Mesenchymal stem cell (in vitro differentiated cells and primary cell): ENCODE measurements around the gene MED23.

Experiments used
- DNase-seq: peaks from one replicate; pipeline ENCODE4 v3.0.0-alpha.2; 2013
- H2AFZ ChIP-seq: one replicate; pipeline ENCODE4 v1.6.1; 2013; ENCODE audit warnings: low read depth, mild to moderate bottlenecking, control low read depth, inconsistent platforms, low read length, moderate library complexity
- H2AK5ac ChIP-seq: 2 replicates; pipeline ENCODE4 v1.6.1; 2013; ENCODE audit warnings: low read length, moderate library complexity, mild to moderate bottlenecking, inconsistent platforms; ENCODE audit not compliant: severe bottlenecking
- H2BK120ac ChIP-seq: one replicate; pipeline ENCODE4 v1.6.1; 2013; ENCODE audit warnings: low read depth, mild to moderate bottlenecking, inconsistent platforms, low read length, moderate library complexity
- H2BK12ac ChIP-seq, 2 experiments: one replicate each; pipeline ENCODE4 v1.6.1; 2013; ENCODE audit warnings: inconsistent platforms in 2 of 2, low read length in 2 of 2, mild to moderate bottlenecking in 2 of 2, moderate library complexity in 2 of 2, control low read depth in 1 of 2
- H2BK15ac ChIP-seq: one replicate; pipeline ENCODE4 v1.6.1; 2013; ENCODE audit warnings: mild to moderate bottlenecking, low read depth, inconsistent platforms; ENCODE audit not compliant: poor library complexity, severe bottlenecking
- H2BK5ac ChIP-seq: 2 replicates; pipeline ENCODE4 v1.6.1; 2013; ENCODE audit warnings: low read depth, mild to moderate bottlenecking, low read length, control low read depth, inconsistent platforms; ENCODE audit not compliant: poor library complexity, severe bottlenecking
- H3K14ac ChIP-seq, 2 experiments: one replicate each; pipeline ENCODE4 v1.6.1; 2013; ENCODE audit warnings: inconsistent platforms in 2 of 2, low read length in 2 of 2, control low read depth in 1 of 2, mild to moderate bottlenecking in 1 of 2, moderate library complexity in 1 of 2
- H3K18ac ChIP-seq, 2 experiments: one replicate each; pipeline ENCODE4 v1.6.1; 2013; ENCODE audit warnings: inconsistent platforms in 2 of 2, low read length in 2 of 2, control low read depth in 1 of 2, low read depth in 1 of 2, mild to moderate bottlenecking in 1 of 2
- H3K23ac ChIP-seq, 2 experiments: one replicate each; pipeline ENCODE4 v1.6.1; 2013; ENCODE audit warnings: inconsistent platforms in 2 of 2, low read length in 2 of 2, mild to moderate bottlenecking in 2 of 2, moderate library complexity in 2 of 2, control low read depth in 1 of 2
- H3K27ac ChIP-seq: 2 replicates; pipeline ENCODE4 v1.5.1; 2013; ENCODE audit warnings: mild to moderate bottlenecking, moderate library complexity, low read length, control low read depth, inconsistent platforms; ENCODE audit not compliant: poor library complexity, severe bottlenecking
- H3K27me3 ChIP-seq, 2 experiments: 2 replicates each; pipeline versions ENCODE4 v1.6.1 to v1.7.0; 2013; ENCODE audit warnings: low read length in 2 of 2, mild to moderate bottlenecking in 2 of 2, moderate library complexity in 2 of 2, control low read depth in 1 of 2, inconsistent platforms in 1 of 2; ENCODE audit not compliant: control insufficient read depth in 1 of 2, insufficient read depth in 1 of 2
- H3K36me3 ChIP-seq, 2 experiments: 2 replicates each; pipeline versions ENCODE4 v1.6.1 to v1.7.0; 2013; ENCODE audit warnings: low read length in 2 of 2, control low read depth in 1 of 2, inconsistent platforms in 1 of 2, low read depth in 1 of 2, mild to moderate bottlenecking in 1 of 2; ENCODE audit not compliant: insufficient read depth in 2 of 2, control insufficient read depth in 1 of 2
- H3K4ac ChIP-seq, 2 experiments: one replicate each; pipeline ENCODE4 v1.6.1; 2013; ENCODE audit warnings: inconsistent platforms in 2 of 2, low read length in 2 of 2, mild to moderate bottlenecking in 2 of 2, moderate library complexity in 2 of 2, control low read depth in 1 of 2, low read depth in 1 of 2
- H3K4me1 ChIP-seq: 2 replicates; pipeline ENCODE4 v1.6.1; 2013; ENCODE audit warnings: low read depth, low read length, control low read depth; ENCODE audit not compliant: control insufficient read depth, insufficient read depth
- H3K4me2 ChIP-seq: 2 replicates; pipeline ENCODE4 v1.6.1; 2013; ENCODE audit warnings: low read length, mild to moderate bottlenecking, inconsistent platforms; ENCODE audit not compliant: poor library complexity, severe bottlenecking
- H3K4me3 ChIP-seq, 2 experiments: 2 replicates each; pipeline versions ENCODE4 v1.5.1 to v1.7.0; 2013; ENCODE audit warnings: low read length in 2 of 2, mild to moderate bottlenecking in 2 of 2, control low read depth in 1 of 2, low read depth in 1 of 2; ENCODE audit not compliant: insufficient read depth in 1 of 2
- H3K79me1 ChIP-seq: replicated peaks from 2 replicates; pipeline ENCODE4 v1.6.1; 2013; ENCODE audit warnings: mild to moderate bottlenecking, control low read depth, low read length, inconsistent platforms; ENCODE audit not compliant: poor library complexity, severe bottlenecking
- H3K9ac ChIP-seq: 2 replicates; pipeline ENCODE4 v1.7.0; 2013; ENCODE audit warnings: mild to moderate bottlenecking, low read length, moderate library complexity
- H3K9me3 ChIP-seq: 2 replicates; pipeline ENCODE4 v1.7.0; 2013; ENCODE audit warnings: mild to moderate bottlenecking, low read length; ENCODE audit not compliant: control insufficient read depth
- H4K8ac ChIP-seq: one replicate; pipeline ENCODE4 v1.6.1; 2013; ENCODE audit warnings: inconsistent platforms, mild to moderate bottlenecking, low read length, moderate library complexity
- H4K91ac ChIP-seq: one replicate; pipeline ENCODE4 v1.6.1; 2013; ENCODE audit warnings: mild to moderate bottlenecking, low read length, inconsistent platforms
- WGBS: methylation state at CpG from one replicate; pipeline ENCODE4 v1.1.7; 2013; ENCODE audit warnings: mixed read lengths; 5-methylcytosine and 5-hydroxymethylcytosine counted together

Gene MED23

GRCh38 chr6:131592935-131593334 lies 35.1 kb downstream of the MED23 start:
- Histone ChIP-seq H3K4ac (no peak overlapping the region), H3K9me3 (no peaks in the 10 kb centered on the region), H3K79me1 (peaks cover 1% of the 10 kb centered on the region), H2AK5ac (no peak overlapping the region), H2BK120ac (no peak overlapping the region), H3K14ac (no peak overlapping the region), H2BK15ac (no peak overlapping the region), H3K4me3 (no peak overlapping the region), H3K23ac (no peak overlapping the region), H2BK12ac (no peak overlapping the region), H3K4me2 (no peak overlapping the region), H3K36me3 (peaks cover 15 to 96% of the 10 kb centered on the region in 2 experiments), H2BK5ac (no peak overlapping the region), H3K27ac (no peak overlapping the region), H4K91ac (no peak overlapping the region), H3K9ac (no peak overlapping the region), H2AFZ (no peak overlapping the region), H3K4me1 (no peaks in the 10 kb centered on the region), H4K8ac (no peak overlapping the region), H3K27me3 (no peaks in the 10 kb centered on the region), H3K18ac (no peak overlapping the region)
- no peak for DNase-seq
- no CpG with 5 or more reads among the region's 2 CpGs for whole genome bisulfite sequencing

- Histone ChIP-seq H3K4me1 (no peaks in the 10 kb centered on the region), H3K4me2 (no peak overlapping the region), H2AFZ (no peak overlapping the region), H2BK5ac (no peak overlapping the region), H4K91ac (no peak overlapping the region), H3K4ac (no peak overlapping the region), H2BK120ac (no peak overlapping the region), H3K79me1 (peaks cover 2% of the 10 kb centered on the region), H3K27me3 (no peaks in the 10 kb centered on the region), H3K9ac (no peak overlapping the region), H3K4me3 (no peak overlapping the region), H3K18ac (no peak overlapping the region), H3K27ac (no peak overlapping the region), H2AK5ac (no peak overlapping the region), H2BK12ac (no peak overlapping the region), H3K9me3 (no peaks in the 10 kb centered on the region), H3K23ac (no peak overlapping the region), H3K36me3 (peaks cover 22 to 95% of the 10 kb centered on the region in 2 experiments), H2BK15ac (no peak overlapping the region), H4K8ac (no peak overlapping the region), H3K14ac (no peak overlapping the region)
- DNase-seq = no peak
- 94% methylated on average over 2 of the region's 2 CpGs for WGBS
Measured at GRCh38 chr6:131588643-131589042, 39.4 kb downstream of the MED23 start.

GRCh38 chr6:131587909-131588308 lies 40.1 kb downstream of the MED23 start:
- Histone ChIP-seq H2AFZ (no peak overlapping the region), H4K91ac (no peak overlapping the region), H3K18ac (no peak overlapping the region), H2BK15ac (no peak overlapping the region), H3K4me2 (no peak overlapping the region), H2AK5ac (no peak overlapping the region), H3K36me3 (peaks cover 22 to 95% of the 10 kb centered on the region in 2 experiments), H2BK12ac (no peak overlapping the region), H3K4ac (no peak overlapping the region), H3K14ac (no peak overlapping the region), H3K9me3 (no peaks in the 10 kb centered on the region), H3K4me1 (no peaks in the 10 kb centered on the region), H3K9ac (no peak overlapping the region), H4K8ac (no peak overlapping the region), H3K4me3 (no peak overlapping the region), H3K27me3 (no peaks in the 10 kb centered on the region), H2BK5ac (no peak overlapping the region), H2BK120ac (no peak overlapping the region), H3K27ac (no peak overlapping the region), H3K79me1 (peaks cover 2% of the 10 kb centered on the region), H3K23ac (no peak overlapping the region)
- WGBS = 100% methylated on average over 1 of the region's 4 CpGs
- DNase-seq = no peak

- Histone ChIP-seq H4K91ac (no peak overlapping the region), H3K4me3 (no peak overlapping the region), H3K27me3 (no peaks in the 10 kb centered on the region), H3K23ac (no peak overlapping the region), H2AK5ac (no peak overlapping the region), H2BK5ac (no peak overlapping the region), H3K4me2 (no peak overlapping the region), H3K18ac (no peak overlapping the region), H3K27ac (no peak overlapping the region), H3K9ac (no peak overlapping the region), H2AFZ (no peak overlapping the region), H3K4me1 (no peaks in the 10 kb centered on the region), H2BK12ac (no peak overlapping the region), H2BK15ac (no peak overlapping the region), H3K4ac (no peak overlapping the region), H4K8ac (no peak overlapping the region), H3K9me3 (no peaks in the 10 kb centered on the region), H3K36me3 (peaks cover 22 to 92% of the 10 kb centered on the region in 2 experiments), H3K14ac (no peak overlapping the region), H2BK120ac (no peak overlapping the region), H3K79me1 (peaks cover 2% of the 10 kb centered on the region)
- 100% methylated on average over 2 of the region's 4 CpGs for WGBS
- DNase-seq = no peak
Measured at GRCh38 chr6:131586543-131586942, 41.5 kb downstream of the MED23 start.
